ENCODE data around the gene PRKCE.

The PRKCE gene

DNA sequence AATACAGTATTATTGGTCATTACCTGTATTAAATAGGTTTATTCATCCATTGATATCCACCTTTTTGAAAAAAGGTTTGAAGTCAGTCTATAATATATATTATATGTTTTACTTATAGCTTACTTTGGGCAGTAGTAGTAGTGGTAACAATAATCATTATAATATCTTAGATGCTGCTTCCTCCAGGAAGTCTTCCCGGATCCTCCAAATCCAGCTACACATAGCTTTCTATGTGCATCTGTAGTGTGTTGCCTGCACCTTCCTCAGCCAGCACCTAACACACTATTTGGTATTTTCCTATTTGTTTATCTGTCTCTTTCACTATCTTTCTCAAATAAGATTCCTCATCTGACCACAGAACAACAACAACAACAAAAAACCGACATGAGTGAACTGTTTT lies 81.0 kb downstream of the PRKCE start:
- no peak overlapping the region for H3K4me3 ChIP-seq (ENCODE audit: control insufficient read depth, low read depth, low read length)
- TF ChIP-seq, protein P1, sequence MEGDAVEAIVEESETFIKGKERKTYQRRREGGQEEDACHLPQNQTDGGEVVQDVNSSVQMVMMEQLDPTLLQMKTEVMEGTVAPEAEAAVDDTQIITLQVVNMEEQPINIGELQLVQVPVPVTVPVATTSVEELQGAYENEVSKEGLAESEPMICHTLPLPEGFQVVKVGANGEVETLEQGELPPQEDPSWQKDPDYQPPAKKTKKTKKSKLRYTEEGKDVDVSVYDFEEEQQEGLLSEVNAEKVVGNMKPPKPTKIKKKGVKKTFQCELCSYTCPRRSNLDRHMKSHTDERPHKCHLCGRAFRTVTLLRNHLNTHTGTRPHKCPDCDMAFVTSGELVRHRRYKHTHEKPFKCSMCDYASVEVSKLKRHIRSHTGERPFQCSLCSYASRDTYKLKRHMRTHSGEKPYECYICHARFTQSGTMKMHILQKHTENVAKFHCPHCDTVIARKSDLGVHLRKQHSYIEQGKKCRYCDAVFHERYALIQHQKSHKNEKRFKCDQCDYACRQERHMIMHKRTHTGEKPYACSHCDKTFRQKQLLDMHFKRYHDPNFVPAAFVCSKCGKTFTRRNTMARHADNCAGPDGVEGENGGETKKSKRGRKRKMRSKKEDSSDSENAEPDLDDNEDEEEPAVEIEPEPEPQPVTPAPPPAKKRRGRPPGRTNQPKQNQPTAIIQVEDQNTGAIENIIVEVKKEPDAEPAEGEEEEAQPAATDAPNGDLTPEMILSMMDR (IDR thresholded peaks at IDR 0.05; ENCODE audit: control insufficient read depth, insufficient read depth, low read depth, low read length, missing control alignments) = no peak
- DNase-seq (ENCODE audit: low read depth) = no peak

DNA sequence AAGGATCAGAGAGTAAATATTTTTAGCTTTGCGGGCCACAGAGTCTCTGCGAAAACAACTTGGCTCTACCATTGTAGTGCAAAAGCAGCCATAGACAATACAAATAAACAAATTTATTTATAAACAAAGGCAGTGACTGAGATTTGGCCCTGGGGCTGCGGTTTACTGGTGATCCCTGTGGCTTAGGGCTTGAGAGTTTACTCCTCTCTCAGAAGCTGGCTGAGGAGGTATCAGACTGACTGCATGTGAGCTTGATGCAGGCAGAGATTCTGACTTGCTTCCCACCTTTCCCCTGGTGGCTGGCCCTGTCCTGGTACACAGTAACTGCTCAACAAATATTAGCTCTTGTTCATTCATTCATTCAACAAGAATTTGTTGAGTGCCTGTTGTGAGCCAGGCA lies 81.5 kb downstream of the PRKCE start:
- TF ChIP-seq, protein P1 (IDR thresholded peaks at IDR 0.05; ENCODE audit: control insufficient read depth, insufficient read depth, low read depth, low read length, missing control alignments) = no peak
- H3K4me3 ChIP-seq (ENCODE audit: control insufficient read depth, low read depth, low read length) = no peak overlapping the region

DNA sequence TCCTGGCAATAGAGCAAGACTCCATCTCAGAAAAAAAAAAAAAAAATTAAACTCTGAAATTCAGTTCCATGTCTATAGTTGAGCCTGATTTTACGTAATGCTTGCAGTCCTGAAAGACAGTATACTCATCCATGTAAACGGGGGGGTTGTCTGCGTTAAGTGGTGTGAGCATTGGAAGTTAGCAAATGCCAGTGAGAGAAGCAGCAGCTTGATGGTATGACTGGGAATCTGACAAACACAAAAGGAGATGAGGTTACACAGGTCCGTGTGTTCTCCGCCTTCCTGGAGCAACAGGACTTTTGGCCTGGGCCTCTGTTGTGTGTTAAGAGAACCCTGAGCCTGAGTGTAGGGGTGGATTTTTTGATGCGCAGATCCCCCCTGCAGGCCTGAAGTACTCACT lies 82.9 kb downstream of the PRKCE start:
- TF ChIP-seq, protein P1 (IDR thresholded peaks at IDR 0.05; ENCODE audit: control insufficient read depth, insufficient read depth, low read depth, low read length, missing control alignments) = no peak
- no peak for DNase-seq (ENCODE audit: low read depth)
- no peak overlapping the region for H3K4me3 ChIP-seq (ENCODE audit: control insufficient read depth, low read depth, low read length)

More for the DNA sequence above, 81.5 kb downstream of the PRKCE start:
- DNase-seq (ENCODE audit: low read depth) = no peak

DNA sequence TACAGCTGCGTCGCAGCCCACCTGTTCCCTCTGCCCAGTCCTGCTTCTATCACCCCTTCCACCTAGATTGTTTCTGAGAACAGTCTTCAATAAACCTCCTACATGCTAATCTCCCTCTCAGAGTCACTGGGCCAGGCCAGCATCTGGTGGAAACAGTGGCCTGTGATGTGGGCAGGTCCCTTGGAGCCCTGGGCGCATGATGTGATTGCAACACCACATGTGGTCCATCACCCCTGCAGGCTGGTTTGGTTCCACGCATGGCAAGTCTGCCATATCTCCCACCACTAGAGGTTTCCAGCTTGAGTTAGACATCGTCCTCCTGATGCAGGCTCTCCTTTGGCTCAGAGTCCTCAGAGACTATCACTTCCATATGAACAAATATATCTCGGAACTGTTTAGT lies 83.5 kb downstream of the PRKCE start:
- no peak for DNase-seq (ENCODE audit: low read depth)
- TF ChIP-seq, protein P1 (IDR thresholded peaks at IDR 0.05; ENCODE audit: control insufficient read depth, insufficient read depth, low read depth, low read length, missing control alignments) = no peak
- no peak overlapping the region for H3K4me3 ChIP-seq (ENCODE audit: control insufficient read depth, low read depth, low read length)

DNA sequence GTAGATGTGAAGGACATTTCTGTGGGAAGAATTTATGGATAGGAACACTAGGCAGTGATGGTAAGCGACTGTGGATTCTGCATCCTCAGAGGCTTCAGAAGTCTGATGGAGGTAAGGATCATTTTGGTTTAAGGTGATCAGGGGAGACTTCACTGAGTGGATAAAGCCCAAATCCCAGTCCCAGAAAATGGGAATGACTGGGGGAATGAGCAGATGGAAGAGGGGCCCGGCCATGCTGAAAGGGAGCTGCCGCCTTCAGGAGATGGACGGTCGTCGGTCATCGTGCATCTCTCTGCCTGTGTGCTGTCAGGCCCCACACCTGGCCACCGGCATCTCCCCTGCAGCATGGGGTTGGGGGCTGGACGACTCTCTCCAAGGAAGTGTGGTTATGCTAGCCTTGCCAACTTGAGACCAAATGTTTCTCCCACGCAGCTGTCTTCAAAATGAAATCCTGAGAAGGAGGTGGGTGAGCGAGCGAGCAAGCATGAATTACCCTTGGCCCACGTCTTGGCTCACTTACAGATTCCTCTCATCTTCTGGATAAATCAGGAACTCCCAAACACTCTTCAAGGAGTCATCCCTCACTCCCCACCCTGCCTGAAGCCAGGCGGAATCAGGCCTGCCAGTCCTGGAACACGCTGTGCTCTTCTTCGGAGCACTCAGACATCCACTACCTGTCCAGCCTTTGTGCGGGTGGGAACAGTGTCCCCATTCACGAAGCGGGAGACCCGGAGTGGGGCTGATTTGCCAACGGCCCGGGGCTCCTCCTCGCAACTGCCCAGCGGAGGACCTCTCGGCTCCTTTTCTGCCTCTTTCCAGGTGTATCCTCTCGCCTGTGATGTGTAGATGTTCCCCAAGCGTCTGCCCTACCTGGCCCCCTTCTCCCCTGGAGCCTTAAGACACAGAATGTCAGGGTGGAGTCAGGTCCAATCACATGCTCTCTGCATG lies 85.6 kb downstream of the PRKCE start:
- no peak overlapping the region for H3K4me3 ChIP-seq (ENCODE audit: control insufficient read depth, low read depth, low read length)
- DNase-seq (ENCODE audit: low read depth) = no peak
- TF ChIP-seq, protein P1 (IDR thresholded peaks at IDR 0.05; ENCODE audit: control insufficient read depth, insufficient read depth, low read depth, low read length, missing control alignments) = no peak

DNA sequence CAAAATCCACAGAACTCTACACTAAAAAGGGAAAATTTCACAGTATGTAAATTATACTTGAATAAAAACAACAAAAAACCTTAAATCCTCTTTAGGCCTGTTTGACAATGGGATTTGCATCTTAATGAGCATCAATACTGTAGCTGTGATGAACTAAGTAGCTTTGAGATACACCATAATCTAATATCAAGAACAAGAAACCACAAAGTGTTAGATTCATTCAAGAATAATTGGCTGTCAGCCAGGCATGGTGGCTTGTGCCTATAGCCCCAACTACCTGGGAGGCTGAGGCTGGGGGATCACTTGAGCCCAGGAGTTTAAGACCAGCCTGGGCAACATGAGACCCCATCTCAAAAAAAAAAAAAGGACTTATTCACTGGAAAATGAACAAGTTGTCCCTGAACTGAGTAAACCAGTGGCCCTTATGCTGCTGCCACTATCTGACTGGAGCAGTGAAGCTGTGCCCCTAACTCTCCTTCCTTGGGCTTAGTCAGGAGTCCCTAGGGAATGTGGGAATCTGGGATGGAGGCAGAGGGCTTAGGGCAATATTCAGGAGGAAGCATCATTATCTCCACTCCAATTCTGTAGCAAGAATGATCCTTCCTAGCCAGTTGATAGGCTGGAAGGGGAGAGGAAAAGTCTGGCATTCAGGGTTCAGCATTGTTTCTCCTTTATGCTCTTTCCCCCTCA lies 88.5 kb downstream of the PRKCE start:
- no peak for DNase-seq (ENCODE audit: low read depth)
- H3K4me3 ChIP-seq (ENCODE audit: control insufficient read depth, low read depth, low read length) = no peak overlapping the region
- TF ChIP-seq, protein P1 (IDR thresholded peaks at IDR 0.05; ENCODE audit: control insufficient read depth, insufficient read depth, low read depth, low read length, missing control alignments) = no peak
